Activated T-cell treated with anti-CD3 and anti-CD28 coated beads, Interleukin-2, amount 50 U/mL, for 72 hours (primary cell): ENCODE results near the gene C1orf35. TPM values are rescaled to one million over a fixed set of nuclear protein-coding genes. Genes with fewer than 3 reads are reported as not detected.
A peak's percentile ranks its signal among the peaks of the same experiment; 100 is the strongest.

Experiments used
- ATAC-seq, 2 donors: fragments of 150-1000 bp; cut with Tn5 transposase; replicated peaks in 1 of 2; 2 replicates each; pipeline ENCODE4 v1.10.0; 2021; ENCODE audit warnings: moderate library complexity in 2 of 2, mild to moderate bottlenecking in 1 of 2
- DNase-seq, 2 donors: peaks; one replicate each; pipeline ENCODE4 v3.0.0; 2021 to 2022; ENCODE audit warnings: mixed read lengths in 1 of 2
- H3K27ac Mint-ChIP-seq: one replicate; pipeline ENCODE4 v1.8.0; 2022; ENCODE audit warnings: mild to moderate bottlenecking, moderate library complexity, mixed read lengths
- H3K27me3 Mint-ChIP-seq: one replicate; pipeline ENCODE4 v1.8.0; 2022; ENCODE audit warnings: low read depth, mixed read lengths
- H3K36me3 Mint-ChIP-seq, 2 donors: one replicate each; pipeline ENCODE4 v1.8.0; 2022; ENCODE audit warnings: mixed read lengths in 2 of 2, mild to moderate bottlenecking in 1 of 2; ENCODE audit not compliant: insufficient read depth in 2 of 2
- H3K4me1 Mint-ChIP-seq: one replicate; pipeline ENCODE4 v1.8.0; 2022; ENCODE audit warnings: low read depth, mixed read lengths
- H3K4me3 Mint-ChIP-seq, 2 donors: one replicate each; pipeline ENCODE4 v1.8.0; 2022; ENCODE audit warnings: mild to moderate bottlenecking in 2 of 2, mixed read lengths in 2 of 2, moderate library complexity in 2 of 2
- H3K9me3 Mint-ChIP-seq, 2 donors: one replicate each; pipeline ENCODE4 v1.8.0; 2022; ENCODE audit warnings: mixed read lengths in 2 of 2
- total RNA-seq, 2 donors: library from RNA; stranded (reverse); gene quantifications; one replicate each; pipeline ENCODE4 v1.2.3, GENCODE V29; 2022

C1orf35 gene
- total RNA-seq, 2 donors from 2014 or later: 18.2 to 27.3 TPM

DNA sequence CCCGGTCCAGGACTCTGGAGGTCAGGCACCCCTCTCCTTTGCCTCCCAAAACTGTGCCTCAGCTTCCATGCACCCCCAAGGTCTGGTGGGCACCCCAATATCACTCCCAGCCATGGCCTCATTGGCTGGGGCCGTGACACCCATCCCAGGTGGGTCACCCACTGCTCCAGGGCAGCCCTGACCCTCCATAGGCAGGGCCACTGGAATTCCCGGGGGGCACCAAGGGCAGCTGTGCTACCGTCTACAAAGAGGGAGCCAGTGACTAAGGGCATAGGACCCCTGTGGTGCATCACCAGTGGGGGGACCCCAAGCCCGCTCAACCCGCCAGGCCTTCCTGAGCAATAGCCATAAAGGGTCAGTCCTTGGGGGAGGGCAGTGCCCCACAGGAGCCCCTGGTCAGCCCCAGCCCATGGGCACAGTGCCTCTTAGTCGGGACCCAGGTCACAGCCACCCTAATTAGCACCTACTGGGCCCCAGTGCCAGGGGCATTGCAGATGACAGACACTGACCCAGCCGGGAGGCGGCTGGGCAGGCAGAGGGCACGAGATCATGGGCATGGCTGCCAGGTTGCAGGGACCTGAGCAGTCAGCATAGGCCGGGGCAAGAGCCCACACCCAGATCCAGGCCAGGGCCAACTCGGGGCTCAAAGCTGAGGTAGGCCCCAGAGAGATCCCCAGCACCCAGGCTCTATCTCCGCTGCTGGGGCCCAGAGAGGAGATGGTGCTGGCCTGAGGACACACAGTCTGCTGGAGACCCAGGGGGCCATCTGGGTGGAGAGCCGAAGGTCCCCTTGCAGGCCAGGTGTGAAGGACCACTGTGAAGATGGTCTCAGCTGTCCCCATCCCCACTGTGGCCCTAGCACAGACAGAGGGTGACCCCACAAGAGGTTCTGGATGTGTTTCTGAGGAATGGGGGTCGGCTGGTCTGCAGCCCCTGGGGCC lies 39.6 kb downstream of the C1orf35 start:
- no peaks in the 10 kb centered on the region for H3K9me3 Mint-ChIP-seq
- DNase-seq (no peak), ATAC-seq (no peak)
- H3K4me3 Mint-ChIP-seq: no peak overlapping the region
- H3K27me3 Mint-ChIP-seq: peaks cover 30% of the 10 kb centered on the region
- H3K4me1 Mint-ChIP-seq: peaks cover 9% of the 10 kb centered on the region
- no peak overlapping the region for H3K27ac Mint-ChIP-seq
- H3K36me3 Mint-ChIP-seq: no peaks in the 10 kb centered on the region

DNA sequence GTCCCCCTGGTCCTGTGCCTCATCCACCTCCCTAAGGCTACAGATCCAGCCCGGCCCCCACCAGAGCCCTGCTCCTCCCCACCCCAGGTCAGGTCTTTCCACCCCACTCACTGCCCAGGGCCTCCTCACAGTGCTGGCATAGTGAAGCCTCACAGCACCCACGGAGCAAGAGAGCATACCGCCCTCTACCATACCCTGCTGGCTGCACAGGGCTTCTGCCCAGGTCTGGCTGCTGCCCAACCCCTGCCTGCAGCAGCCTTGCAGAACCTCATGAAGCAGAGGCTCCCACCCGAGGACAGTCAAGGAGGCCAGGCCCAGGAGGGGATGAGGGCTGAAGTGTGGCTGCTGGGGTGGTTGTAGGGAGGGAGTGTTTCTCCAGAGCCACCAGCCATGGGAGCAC lies 40.3 kb downstream of the C1orf35 start:
- DNase-seq (no peak), ATAC-seq (no peak)
- Mint-ChIP-seq H3K4me3 (no peak overlapping the region), H3K27ac (no peak overlapping the region), H3K9me3 (no peaks in the 10 kb centered on the region), H3K27me3 (peaks cover 36% of the 10 kb centered on the region), H3K36me3 (no peaks in the 10 kb centered on the region), H3K4me1 (peaks cover 9% of the 10 kb centered on the region)

DNA sequence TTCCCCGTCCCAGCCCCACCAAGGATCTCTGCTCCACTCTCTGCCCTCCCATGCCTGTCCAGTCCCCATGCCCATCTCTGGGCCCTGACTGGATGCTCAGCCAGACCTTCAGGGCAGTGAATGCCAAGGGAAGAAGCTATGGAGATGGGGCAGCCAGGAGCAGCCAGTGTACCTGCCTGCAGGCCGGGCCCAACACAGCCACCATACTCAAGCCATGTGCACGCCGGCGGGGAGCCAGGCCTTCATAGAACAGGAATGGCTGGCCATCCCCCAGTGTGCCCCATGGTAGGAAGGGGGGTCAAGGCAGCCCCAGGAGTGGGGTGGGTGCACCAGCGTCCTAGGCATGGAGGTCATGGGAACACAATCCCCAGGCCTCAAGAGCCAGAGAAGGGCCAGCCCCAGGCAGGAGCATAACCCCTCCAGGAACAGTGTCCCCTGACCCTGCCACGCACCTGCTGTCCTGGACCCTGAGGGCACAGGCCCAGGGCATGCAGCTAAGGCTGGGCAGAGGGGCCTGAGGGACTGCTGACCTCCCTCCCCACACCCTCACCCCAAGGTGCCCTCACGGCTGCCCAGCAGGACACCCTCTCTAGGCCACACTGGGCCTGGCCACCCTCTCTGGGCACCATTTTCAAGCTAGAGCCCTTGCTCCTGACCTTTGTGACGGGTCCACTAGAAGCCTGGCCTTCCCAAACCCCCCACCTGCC lies 40.9 kb downstream of the C1orf35 start:
- no peak for DNase-seq
- peaks cover 9% of the 10 kb centered on the region for H3K4me1 Mint-ChIP-seq
- no peaks in the 10 kb centered on the region for H3K9me3 Mint-ChIP-seq
- H3K4me3 Mint-ChIP-seq: no peak overlapping the region
- ATAC-seq: no peak
- no peaks in the 10 kb centered on the region for H3K36me3 Mint-ChIP-seq
- no peak overlapping the region for H3K27ac Mint-ChIP-seq
- peaks cover 41% of the 10 kb centered on the region for H3K27me3 Mint-ChIP-seq

DNA sequence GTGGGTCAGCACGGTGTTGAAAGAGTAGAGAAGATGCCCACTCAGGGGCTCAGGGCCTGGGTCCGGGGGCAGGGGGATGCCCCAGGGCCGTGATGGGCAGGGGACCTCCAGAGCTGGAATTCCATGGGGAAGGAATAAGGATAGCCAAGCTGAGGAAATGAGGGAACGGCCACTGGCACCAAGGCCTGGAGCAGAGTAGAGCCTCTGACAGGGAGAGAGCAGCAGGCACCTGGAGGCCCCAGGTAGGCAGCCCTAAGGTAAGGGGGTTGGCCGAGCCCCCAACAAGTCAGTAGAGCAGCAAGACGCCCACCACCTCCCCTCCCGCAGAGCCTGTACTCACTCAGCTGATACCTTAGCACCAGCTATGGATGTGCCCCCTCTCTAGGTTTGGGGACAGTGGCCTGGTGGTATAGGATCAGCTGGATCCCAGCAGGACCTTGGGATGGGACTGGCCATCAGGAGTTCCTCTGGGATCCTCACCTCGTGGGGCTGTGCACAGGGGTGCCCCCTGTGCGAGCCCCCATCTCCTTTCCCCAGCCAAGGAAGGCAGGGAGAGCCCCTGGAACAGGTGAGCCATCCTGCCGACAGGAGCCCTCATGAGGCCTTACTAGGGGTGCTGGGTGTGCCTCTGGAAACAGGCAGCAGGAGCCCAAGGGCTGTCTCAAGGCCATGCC lies 41.6 kb downstream of the C1orf35 start:
- Mint-ChIP-seq H3K4me1 (peaks cover 9% of the 10 kb centered on the region), H3K36me3 (no peaks in the 10 kb centered on the region), H3K27ac (no peak overlapping the region), H3K27me3 (peaks cover 44% of the 10 kb centered on the region), H3K9me3 (no peaks in the 10 kb centered on the region), H3K4me3 (peak overlapping the region in 1 of 2 donors; percentile 66)
- DNase-seq: no peak
- no peak for ATAC-seq

DNA sequence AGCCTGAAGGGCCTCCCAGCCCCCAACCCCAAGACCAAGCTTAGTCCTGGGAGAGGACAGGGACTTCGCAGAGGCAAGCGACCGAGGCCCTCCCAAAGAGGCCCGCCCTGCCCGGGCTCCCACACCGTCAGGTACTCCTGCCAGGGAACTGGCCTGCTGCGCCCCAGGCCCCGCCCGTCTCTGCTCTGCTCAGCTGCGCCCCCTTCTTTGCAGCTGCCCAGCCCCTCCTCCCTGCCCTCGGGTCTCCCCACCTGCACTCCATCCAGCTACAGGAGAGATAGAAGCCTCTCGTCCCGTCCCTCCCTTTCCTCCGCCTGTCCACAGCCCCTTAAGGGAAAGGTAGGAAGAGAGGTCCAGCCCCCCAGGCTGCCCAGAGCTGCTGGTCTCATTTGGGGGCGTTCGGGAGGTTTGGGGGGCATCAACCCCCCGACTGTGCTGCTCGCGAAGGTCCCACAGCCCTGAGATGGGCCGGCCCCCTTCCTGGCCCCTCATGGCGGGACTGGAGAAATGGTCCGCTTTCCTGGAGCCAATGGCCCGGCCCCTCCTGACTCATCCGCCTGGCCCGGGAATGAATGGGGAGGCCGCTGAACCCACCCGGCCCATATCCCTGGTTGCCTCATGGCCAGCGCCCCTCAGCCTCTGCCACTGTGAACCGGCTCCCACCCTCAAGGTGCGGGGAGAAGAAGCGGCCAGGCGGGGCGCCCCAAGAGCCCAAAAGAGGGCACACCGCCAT lies 42.5 kb downstream of the C1orf35 start:
- peak in 1 of 2 donors; percentile 24 for DNase-seq
- Mint-ChIP-seq H3K36me3 (no peaks in the 10 kb centered on the region), H3K4me3 (peak overlapping the region; percentile 72 to 79), H3K27me3 (peaks cover 42% of the 10 kb centered on the region), H3K27ac (no peak overlapping the region), H3K9me3 (no peaks in the 10 kb centered on the region), H3K4me1 (peaks cover 9% of the 10 kb centered on the region)
- ATAC-seq: no peak

DNA sequence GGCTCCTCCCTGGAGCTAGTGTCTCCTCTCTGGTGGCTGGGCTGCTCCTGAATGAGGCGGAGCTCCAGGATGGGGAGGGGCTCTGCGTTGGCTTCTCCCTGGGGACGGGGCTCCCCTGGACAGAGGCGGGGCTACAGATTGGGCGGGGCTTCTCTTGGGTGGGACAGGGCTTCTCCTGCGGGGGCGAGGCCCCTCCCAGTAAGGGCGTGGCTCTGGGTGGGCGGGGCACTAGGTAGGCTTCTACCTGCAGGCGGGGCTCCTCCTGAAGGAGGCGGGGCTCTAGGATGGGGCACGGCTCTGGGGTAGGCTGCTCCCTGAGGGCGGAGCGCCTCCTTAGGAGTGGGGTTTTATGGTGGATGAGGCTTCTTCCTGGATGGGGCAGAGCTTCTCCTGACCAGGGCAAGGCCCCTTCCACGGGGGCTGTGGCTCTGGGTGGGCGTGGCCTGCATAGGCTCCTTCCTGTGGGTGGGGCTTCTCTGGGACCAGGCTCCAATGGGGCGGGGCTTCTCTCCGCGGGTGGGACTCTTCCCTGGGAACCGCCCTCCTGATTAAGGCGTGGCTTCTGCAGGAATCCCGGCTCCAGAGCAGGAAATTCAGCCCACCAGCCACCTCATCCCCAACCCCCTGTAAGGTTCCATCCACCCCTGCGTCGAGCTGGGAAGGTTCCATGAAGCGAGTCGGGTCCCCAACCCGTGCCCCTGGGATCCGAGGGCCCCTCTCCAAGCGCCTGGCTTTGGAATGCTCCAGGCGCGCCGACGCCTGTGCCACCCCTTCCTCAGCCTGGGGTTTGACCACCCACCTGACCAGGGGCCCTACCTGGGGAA lies 43.3 kb downstream of the C1orf35 start:
- ATAC-seq (peak; percentile 78 to 79), DNase-seq (peak; percentile 82 to 83)
- Mint-ChIP-seq H3K27ac (no peak overlapping the region), H3K27me3 (peaks cover 37% of the 10 kb centered on the region), H3K4me1 (peaks cover 9% of the 10 kb centered on the region), H3K9me3 (no peaks in the 10 kb centered on the region), H3K4me3 (peak overlapping the region; percentile 72 to 79), H3K36me3 (no peaks in the 10 kb centered on the region)

DNA sequence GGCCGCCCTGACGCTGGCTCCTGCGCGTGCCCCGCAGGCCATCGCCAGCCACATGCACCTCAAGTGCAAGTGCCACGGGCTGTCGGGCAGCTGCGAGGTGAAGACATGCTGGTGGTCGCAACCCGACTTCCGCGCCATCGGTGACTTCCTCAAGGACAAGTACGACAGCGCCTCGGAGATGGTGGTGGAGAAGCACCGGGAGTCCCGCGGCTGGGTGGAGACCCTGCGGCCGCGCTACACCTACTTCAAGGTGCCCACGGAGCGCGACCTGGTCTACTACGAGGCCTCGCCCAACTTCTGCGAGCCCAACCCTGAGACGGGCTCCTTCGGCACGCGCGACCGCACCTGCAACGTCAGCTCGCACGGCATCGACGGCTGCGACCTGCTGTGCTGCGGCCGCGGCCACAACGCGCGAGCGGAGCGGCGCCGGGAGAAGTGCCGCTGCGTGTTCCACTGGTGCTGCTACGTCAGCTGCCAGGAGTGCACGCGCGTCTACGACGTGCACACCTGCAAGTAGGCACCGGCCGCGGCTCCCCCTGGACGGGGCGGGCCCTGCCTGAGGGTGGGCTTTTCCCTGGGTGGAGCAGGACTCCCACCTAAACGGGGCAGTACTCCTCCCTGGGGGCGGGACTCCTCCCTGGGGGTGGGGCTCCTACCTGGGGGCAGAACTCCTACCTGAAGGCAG lies 44.0 kb downstream of the C1orf35 start:
- Mint-ChIP-seq H3K27ac (no peak overlapping the region), H3K27me3 (peaks cover 37% of the 10 kb centered on the region), H3K4me1 (peaks cover 9% of the 10 kb centered on the region), H3K36me3 (no peaks in the 10 kb centered on the region), H3K4me3 (peak overlapping the region; percentile 72 to 79), H3K9me3 (no peaks in the 10 kb centered on the region)
- DNase-seq (peak in 1 of 2 donors; percentile 44), ATAC-seq (peak; percentile 52 to 55)

DNA sequence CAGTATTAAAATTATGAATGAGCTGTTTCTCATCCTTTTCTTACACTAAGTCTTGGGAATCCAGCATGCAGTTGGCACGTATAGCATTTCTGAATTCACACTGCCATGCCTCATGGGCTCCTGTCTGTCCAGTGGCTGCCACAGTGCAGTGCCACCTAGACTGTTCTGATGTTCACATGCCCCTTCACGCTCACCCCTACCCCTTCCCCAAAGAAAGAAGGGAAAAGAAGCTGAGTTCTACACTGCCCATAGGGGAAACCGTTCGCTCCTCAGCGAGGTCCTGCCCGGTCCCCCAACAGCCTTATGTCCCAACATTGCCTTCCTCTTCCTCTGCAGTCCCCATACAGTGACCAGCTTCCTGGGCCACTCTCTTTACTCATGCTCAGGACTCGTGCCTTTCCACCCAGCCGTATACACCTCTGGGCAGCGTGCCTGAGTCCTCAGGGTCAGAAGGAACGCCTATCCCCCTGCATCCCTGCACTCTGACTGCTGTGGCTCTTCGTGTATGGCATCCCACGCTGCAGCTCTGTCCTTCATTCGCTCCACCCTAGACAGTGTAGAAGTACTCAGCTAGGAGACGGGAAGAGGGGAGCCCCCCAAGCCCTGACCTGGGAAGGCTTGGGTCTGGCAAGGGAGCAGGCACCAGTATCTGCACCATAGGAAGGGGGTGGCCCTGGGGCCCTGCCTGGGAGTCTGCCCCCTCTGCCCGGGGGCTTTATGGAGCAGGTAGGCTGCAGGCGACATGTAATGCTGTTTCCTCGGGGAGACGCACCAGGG lies 44.8 kb downstream of the C1orf35 start:
- ATAC-seq: no peak
- Mint-ChIP-seq H3K9me3 (no peaks in the 10 kb centered on the region), H3K4me1 (peaks cover 9% of the 10 kb centered on the region), H3K36me3 (peaks cover 0 to under 1% of the 10 kb centered on the region in 2 donors), H3K4me3 (peak overlapping the region; percentile 8 to 72), H3K27me3 (peaks cover 42% of the 10 kb centered on the region), H3K27ac (no peak overlapping the region)
- DNase-seq: no peak

Other genes starting within 250 kb of the C1orf35 start
- under 1 TPM in 1 of 2 donors, not detected in 1; 0.28 TPM for gene WNT9A, start 155.4 kb downstream of the C1orf35 start, total RNA-seq
- not detected for gene WNT3A, start 96.3 kb downstream of the C1orf35 start, total RNA-seq
- 100 to 1,000 TPM; 327 to 369 TPM for gene ARF1, start 20.6 kb downstream of the C1orf35 start, total RNA-seq
- gene MRPL55, start 6.0 kb upstream of the C1orf35 start, total RNA-seq: 10 to 100 TPM; 36.1 to 36.7 TPM
- 100 to 1,000 TPM; 130 to 148 TPM for gene GUK1, start 37.0 kb upstream of the C1orf35 start, total RNA-seq
- gene GJC2, start 46.6 kb upstream of the C1orf35 start, total RNA-seq: under 1 TPM; 0.77 to 0.93 TPM
- 1 to 10 TPM; 9.1 TPM for gene IBA57, start 62.5 kb upstream of the C1orf35 start, total RNA-seq
- 10 to 100 TPM; 25.0 to 27.7 TPM for gene OBSCN, start 104.7 kb upstream of the C1orf35 start, total RNA-seq